GM12878 (cell line): ENCODE data around the gene ZNF80. TPM values are rescaled to one million over a fixed set of nuclear protein-coding genes. Genes with fewer than 3 reads are reported as not detected.

Experiments
- ATAC-seq: fragments of 200-7000 bp; cut with Tn5 transposase; 3 replicates; pipeline ENCODE4 v1.9.1; 2020; ENCODE audit warnings: mild to moderate bottlenecking, moderate library complexity
- BruUV-seq: library from RNA; stranded (reverse); fragments of 400-500 nt; replicated peaks from 2 replicates; lab custom pipeline; 2021; lab: Mats Ljungman, UMichigan
- CTCF ChIA-PET: fragments of 300-600 bp; sonication (Branson Sonifier 250); formaldehyde crosslinking; extraction: SDS; loops from one replicate; lab custom pipeline; 2021; ENCODE audit warnings: inconsistent platforms; lab: Yijun Ruan, JAX
- POLR2A ChIA-PET: fragments of 350-600 bp; formaldehyde crosslinking; extraction: SDS; loops from one replicate; lab custom pipeline; 2021; ENCODE audit warnings: inconsistent platforms; lab: Charles Lee
- RAD21 ChIA-PET: fragments of 300-600 bp; sonication (Branson Sonifier 250); formaldehyde crosslinking; loops from one replicate; lab custom pipeline; 2023; ENCODE audit warnings: antibody characterized with exemption; ENCODE audit not compliant: unreplicated experiment; lab: Charles Lee
- SMC1A ChIA-PET: fragments of 300-600 bp; sonication (Branson Sonifier 250); formaldehyde crosslinking; loops from one replicate; lab custom pipeline; 2023; ENCODE audit not compliant: unreplicated experiment, uncharacterized antibody; lab: Charles Lee
- DNase-seq: peaks from one replicate; pipeline ENCODE4 v3.0.0-alpha.2; 2011; ENCODE audit warnings: low read depth, low spot score
- FAIRE-seq: peaks from 3 replicates; lab custom pipeline; 2011; peaks lifted over from hg19 to GRCh38; lab: Jason Lieb, UNC
- H2AFZ ChIP-seq: 2 replicates; pipeline ENCODE4 v1.6.0; 2011; ENCODE audit warnings: low read depth, low read length, control low read depth; ENCODE audit not compliant: control insufficient read depth
- H3K27ac ChIP-seq: 2 replicates; pipeline ENCODE4 v1.5.1; 2011; ENCODE audit warnings: control low read depth; ENCODE audit not compliant: control insufficient read depth, insufficient read depth
- H3K27me3 ChIP-seq, 2 experiments: replicated peaks in 1 of 2; 2 replicates each; pipeline versions ENCODE4 v1.6.0 to v1.6.1; 2011; ENCODE audit warnings: low read length in 1 of 2; ENCODE audit not compliant: control insufficient read depth in 2 of 2, insufficient read depth in 2 of 2
- H3K36me3 ChIP-seq, 2 experiments: 2 replicates each; pipeline ENCODE4 v1.5.1; 2011; ENCODE audit warnings: low read length in 1 of 2; ENCODE audit not compliant: control insufficient read depth in 2 of 2, insufficient read depth in 2 of 2
- H3K4me1 ChIP-seq: 2 replicates; pipeline ENCODE4 v1.6.1; 2011; ENCODE audit warnings: mild to moderate bottlenecking, low read length, moderate library complexity, mixed read lengths; ENCODE audit not compliant: control insufficient read depth, insufficient read depth
- H3K4me2 ChIP-seq: 2 replicates; pipeline ENCODE4 v1.6.0; 2011; ENCODE audit warnings: control low read depth; ENCODE audit not compliant: control insufficient read depth, insufficient read depth
- H3K4me3 ChIP-seq: fragments of 200-600 bp; sonication (generic); 2 replicates; pipeline ENCODE4 v1.5.1; 2016
- H3K79me2 ChIP-seq: 2 replicates; pipeline ENCODE4 v1.6.0; 2011; ENCODE audit warnings: low read length; ENCODE audit not compliant: control insufficient read depth, insufficient read depth
- H3K9ac ChIP-seq: 2 replicates; pipeline ENCODE4 v1.8.0; 2011; ENCODE audit warnings: low read length, control low read depth, mixed read lengths; ENCODE audit not compliant: control insufficient read depth, insufficient read depth
- H3K9me3 ChIP-seq: replicated peaks from 3 replicates; pipeline ENCODE4 v1.5.1; 2011; ENCODE audit warnings: mild to moderate bottlenecking, low read length; ENCODE audit not compliant: control insufficient read depth, insufficient read depth
- H4K20me1 ChIP-seq: 2 replicates; pipeline ENCODE4 v1.6.0; 2011; ENCODE audit not compliant: control insufficient read depth, insufficient read depth
- CBFB ChIP-seq: IDR thresholded peaks from 2 replicates; pipeline ENCODE4 v1.6.1; 2016; ENCODE audit warnings: antibody characterized with exemption, low read depth
- CEBPB ChIP-seq, 2 experiments: fragments of 150-350 bp in 1 of 2; IDR thresholded peaks; 2 replicates each; pipeline ENCODE4 v1.6.1; 2012 to 2014; ENCODE audit warnings: low read depth in 2 of 2, low read length in 2 of 2, borderline replicate concordance in 1 of 2, inconsistent platforms in 1 of 2
- CREB1 ChIP-seq: IDR thresholded peaks from 2 replicates; pipeline ENCODE4 v1.6.1; 2012; ENCODE audit warnings: low read depth, mild to moderate bottlenecking, inconsistent platforms
- DPF2 ChIP-seq: fragments of 450-650 bp; IDR thresholded peaks from 2 replicates; pipeline ENCODE4 v1.6.1; 2017; ENCODE audit warnings: mild to moderate bottlenecking
- EED ChIP-seq: sonication (generic); IDR thresholded peaks from 2 replicates; pipeline ENCODE4 v1.6.1; 2016; ENCODE audit warnings: antibody characterized with exemption, low read depth
- HCFC1 ChIP-seq: fragments of 150-350 bp; IDR thresholded peaks from 2 replicates; pipeline ENCODE4 v1.6.1; 2014; ENCODE audit warnings: low read length
- HDAC6 ChIP-seq: fragments of 200-600 bp; sonication (generic); IDR thresholded peaks from one replicate; pipeline ENCODE4 v1.8.0; 2017; ENCODE audit warnings: antibody characterized with exemption; ENCODE audit not compliant: unreplicated experiment
- LARP7 ChIP-seq: fragments of 450-650 bp; IDR thresholded peaks from 2 replicates; pipeline ENCODE4 v1.6.1; 2017; ENCODE audit warnings: mild to moderate bottlenecking
- MEF2B ChIP-seq: fragments of 450-650 bp; IDR thresholded peaks from 2 replicates; pipeline ENCODE4 v1.6.1; 2018; ENCODE audit warnings: mild to moderate bottlenecking, moderate library complexity; ENCODE audit not compliant: partially characterized antibody, poor library complexity, severe bottlenecking
- PKNOX1 ChIP-seq: fragments of 450-650 bp; IDR thresholded peaks from 2 replicates; pipeline ENCODE4 v1.6.1; 2016; ENCODE audit warnings: mild to moderate bottlenecking
- POLR2A ChIP-seq: IDR thresholded peaks from 2 replicates; pipeline ENCODE4 v1.6.1; 2011; ENCODE audit warnings: low read depth, mild to moderate bottlenecking, low read length
- POLR2AphosphoS2 ChIP-seq: IDR thresholded peaks from 2 replicates; pipeline ENCODE4 v1.6.1; 2011; ENCODE audit warnings: low read depth, mild to moderate bottlenecking, low read length, improper control_type of control experiment, moderate library complexity
- POU2F2 ChIP-seq: IDR thresholded peaks from 3 replicates; pipeline ENCODE4 v1.6.1; 2011; ENCODE audit warnings: low read depth, mild to moderate bottlenecking, low read length, borderline replicate concordance
- RUNX3 ChIP-seq: IDR thresholded peaks from 2 replicates; pipeline ENCODE4 v1.6.1; 2012; ENCODE audit warnings: low read length, inconsistent platforms
- SREBF1 ChIP-seq: IDR thresholded peaks from 2 replicates; pipeline ENCODE4 v1.6.1; 2012; ENCODE audit warnings: mild to moderate bottlenecking, low read length
- WRNIP1 ChIP-seq: IDR thresholded peaks from 2 replicates; pipeline ENCODE4 v1.6.1; 2011; ENCODE audit warnings: low read depth, low read length, improper control_type of control experiment, borderline replicate concordance
- ZNF217 ChIP-seq: fragments of 450-650 bp; IDR thresholded peaks from 2 replicates; pipeline ENCODE4 v1.6.1; 2017; ENCODE audit warnings: antibody characterized with exemption, mild to moderate bottlenecking
- ZNF592 ChIP-seq: fragments of 450-650 bp; IDR thresholded peaks from 2 replicates; pipeline ENCODE4 v1.6.1; 2017; ENCODE audit warnings: mild to moderate bottlenecking, moderate library complexity
- ZZZ3 ChIP-seq: IDR thresholded peaks from 2 replicates; pipeline ENCODE4 v1.6.1; 2011; ENCODE audit warnings: low read depth; ENCODE audit not compliant: control insufficient read depth, insufficient read length
- WGBS: methylation state at CpG from one replicate; pipeline ENCODE4 v1.1.6; 2016; ENCODE audit warnings: low lambda C conversion rate; ENCODE audit not compliant: insufficient replicate concordance, insufficient coverage; ENCODE audit errors: missing lambda C conversion rate; 5-methylcytosine and 5-hydroxymethylcytosine counted together
- in situ Hi-C: fragments of 300-500 bp; cut with MboI; formaldehyde crosslinking; loops from 9 replicates; pipeline ENCODE4 v1.14.3; 2018; ENCODE audit warnings: mixed read lengths
- intact Hi-C: fragments of 100-400 bp; cut with micrococcal nuclease; formaldehyde crosslinking; loops from one replicate; pipeline ENCODE4 v1.14.2; 2022; ENCODE audit not compliant: unreplicated experiment
- polyA plus RNA-seq, 11 experiments: library from polyadenylated mRNA; depleted of rRNA in 4 of 11; unstranded in 6 of 11; stranded (reverse) in 5 of 11; fragments of >200 nt; fragmentation: Nextera tagmentation in 4 of 11; fragmentation: Illumina TruSeq in 1 of 11; extraction: Ambion mirVana in 4 of 11; extraction: Trizol in 1 of 11; gene quantifications; 1 replicate in 1 of 11; 2 replicates in 10 of 11; pipeline versions ENCODE4 v1.2.1 to v1.2.3, GENCODE V29; 2011 to 2016; ENCODE audit warnings: inconsistent platforms in 2 of 11, missing spikeins in 2 of 11, low read depth in 1 of 11
- total RNA-seq, 4 experiments: library from RNA; depleted of rRNA in 3 of 4; stranded (reverse); fragments of >200 nt in 3 of 4; fragmentation: Illumina TruSeq in 1 of 4; extraction: Trizol in 1 of 4; gene quantifications; 2 replicates each; pipeline versions ENCODE4 v1.2.1 to v1.2.3, GENCODE V29; 2013 to 2021

ZNF80 gene
- total and polyA plus RNA-seq, 10 of the 15 experiments (the other 5 are each of a cell fraction or from before 2014, with no cell fraction given) = not detected

GRCh38 chr3:114213292-114213626 is 24.1 kb downstream of the ZNF80 start:
- Histone ChIP-seq H4K20me1 (no peaks in the 10 kb centered on the region), H3K4me2 (peak overlapping the region; percentile 89), H3K9me3 (no peaks in the 10 kb centered on the region; the same call in 2 of the 3 replicates), H3K36me3 (no peaks in the 10 kb centered on the region), H3K27ac (peak overlapping the region; percentile 49), H3K4me3 (0 out of 2 replicates have a peak overlapping the region, but pooled peaks have one; percentile 39), H3K79me2 (no peaks in the 10 kb centered on the region), H3K27me3 (no peaks in the 10 kb centered on the region; a peak in 1 of 4 replicates), H3K4me1 (peaks cover 21% of the 10 kb centered on the region), H2AFZ (no peak overlapping the region; the same call in 1 of the 2 replicates), H3K9ac (no peak overlapping the region)
- CTCF ChIA-PET = interaction anchor here (0.5 to 2.5 kb wide), 14 partner anchors 40 to 1607 kb away, joined by 3 to 22 read pairs (median 4); partner anchors contain the start of gene TIGIT
- SMC1A ChIA-PET = interaction anchor here (0.7 to 2.6 kb wide), 12 partner anchors 9 to 168 kb away, joined by 3 to 18 read pairs (median 4); no protein-coding TSS in a partner anchor
- DNase-seq = no peak
- no TSS peak for BruUV-seq
- FAIRE-seq = no peak
- RAD21 ChIA-PET = interaction anchor here (0.6 to 2.6 kb wide), 19 partner anchors 9 to 520 kb away, joined by 3 to 29 read pairs (median 4); no protein-coding TSS in a partner anchor
- in situ Hi-C loops (no loop called here), intact Hi-C loops (loop anchor here (2.0 to 10.0 kb wide), 2 partner anchors 60 to 468 kb away; partner anchors contain the start of genes ATP6V1A and NAA50)
- no peak; the same call in 2 of the 3 replicates for ATAC-seq
- WGBS = 0% methylated on average over 4 of the region's 4 CpGs
- POLR2A ChIA-PET = interaction anchor here (0.6 to 1.6 kb wide), 11 partner anchors 9 to 1749 kb away, joined by 3 to 21 read pairs (median 4); no protein-coding TSS in a partner anchor
- TF ChIP-seq RUNX3 (no peak), CEBPB (IDR thresholded peaks at IDR 0.05; ENCODE audit: borderline replicate concordance in 1 of 2, low read depth in 2 of 2, low read length in 2 of 2) (no peak), PKNOX1 (no peak), ZZZ3 (no peak), POU2F2 (peak; percentile 11; the same call in 1 of the 3 replicates), MEF2B (no peak), CREB1 (0 out of 2 replicates have a peak, but pooled peaks have one; percentile 40), WRNIP1 (no peak), POLR2AphosphoS2 (no peak), HDAC6 (no peak), ZNF217 (0 out of 2 replicates have a peak, but pooled peaks have one; percentile 17), HCFC1 (no peak), EED (no peak), POLR2A (no peak), SREBF1 (no peak), LARP7 (no peak), CBFB (no peak), DPF2 (peak; percentile 86), ZNF592 (no peak)
